ENCODE data around the gene ARSI. TPM values are rescaled to one million over a fixed set of nuclear protein-coding genes. Genes with fewer than 3 reads are reported as not detected.
"Not testable (repeated sequence)": the region's sequence is repeated elsewhere in the genome, so short reads cannot be mapped to it uniquely, and the experiment has no call there.

ARSI gene
- total and polyA plus RNA-seq, 2 of the 13 experiments (the other 11 are each of a cell fraction or from before 2014, with no cell fraction given): 4.2 to 33.9 TPM

- ChIA-PET CTCF (ENCODE audit: low intra/inter-chr PET ratio, low total read pairs) (no interaction called here), POLR2A (no interaction called here)
- Histone ChIP-seq H3K36me3 (replicated peaks in 1 of 2; ENCODE audit: control insufficient read depth in 1 of 2, insufficient read depth in 2 of 2, low read length in 2 of 2) (no peaks in the 10 kb centered on the region), H3K4me2 (ENCODE audit: low read depth, low read length) (no peak overlapping the region), H2AFZ (ENCODE audit: low read length) (no peak overlapping the region), H3K27ac (ENCODE audit: extremely low read length, insufficient read depth, low read length) (no peak overlapping the region), H3K27me3 (ENCODE audit: control insufficient read depth in 1 of 2, insufficient read depth in 2 of 2, low read length in 2 of 2) (peaks cover 5 to 55% of the 10 kb centered on the region in 2 experiments; a peak in 4 of 5 replicates), H3K4me1 (ENCODE audit: insufficient read depth, low read length) (peaks cover 27% of the 10 kb centered on the region), H3K4me3 (replicated peaks in 1 of 3; ENCODE audit: insufficient read depth in 1 of 3, low read depth in 2 of 3, low read length in 3 of 3) (no peak overlapping the region), H3K79me2 (ENCODE audit: insufficient read depth, low read length) (no peaks in the 10 kb centered on the region), H3K9me3 (ENCODE audit: low read length) (no peaks in the 10 kb centered on the region), H3K9ac (ENCODE audit: insufficient read depth, low read depth, low read length) (no peak overlapping the region), H4K20me1 (ENCODE audit: insufficient read depth, low read length) (no peaks in the 10 kb centered on the region)
- in situ Hi-C loops (cut with HindIII; ENCODE audit: extremely low pct_ligation_motif_present, low pct_unique_long_range_greater_than_20kb): no loop called here
- ATAC-seq: no peak
- intact Hi-C loops (cut with micrococcal nuclease; ENCODE audit: unreplicated experiment): no loop called here
- no peak for TF ChIP-seq ZBTB49 (CRISPR knock-in tag; IDR thresholded peaks at IDR 0.05; ENCODE audit: borderline replicate concordance)
- no peak for TF ChIP-seq UBTF (CRISPR knock-in tag; IDR thresholded peaks at IDR 0.05)
- WGBS (ENCODE audit: low lambda C conversion rate): 62% methylated on average over 3 of the region's 3 CpGs
- no TSS peak for BruUV-seq (replicated peaks)
- FAIRE-seq: no peak
- no peak for DNase-seq (ENCODE audit: low spot score)
Observed at GRCh38 chr5:150248946-150249345, 53.8 kb downstream of the ARSI start.

GRCh38 chr5:150248493-150248892, 54.2 kb downstream of the ARSI start:
- H3K36me3 ChIP-seq (replicated peaks in 1 of 2; ENCODE audit: control insufficient read depth in 1 of 2, insufficient read depth in 2 of 2, low read length in 2 of 2); BruUV-seq (replicated peaks); H3K9ac ChIP-seq (ENCODE audit: insufficient read depth, low read depth, low read length); H3K79me2 ChIP-seq (ENCODE audit: insufficient read depth, low read length); ATAC-seq; H3K9me3 ChIP-seq (ENCODE audit: low read length); H3K27ac ChIP-seq (ENCODE audit: extremely low read length, insufficient read depth, low read length); H3K4me3 ChIP-seq (replicated peaks in 1 of 3; ENCODE audit: insufficient read depth in 1 of 3, low read depth in 2 of 3, low read length in 3 of 3); H4K20me1 ChIP-seq (ENCODE audit: insufficient read depth, low read length); POLR2A ChIA-PET; H2AFZ ChIP-seq (ENCODE audit: low read length); FAIRE-seq; H3K4me2 ChIP-seq (ENCODE audit: low read depth, low read length); CTCF ChIA-PET (ENCODE audit: low intra/inter-chr PET ratio, low total read pairs); DNase-seq (ENCODE audit: low spot score); in situ Hi-C loops (cut with HindIII; ENCODE audit: extremely low pct_ligation_motif_present, low pct_unique_long_range_greater_than_20kb); intact Hi-C loops (cut with micrococcal nuclease; ENCODE audit: unreplicated experiment): not testable (repeated sequence)
- 50% methylated on average over 6 of the region's 6 CpGs for WGBS (ENCODE audit: low lambda C conversion rate)
- Histone ChIP-seq H3K27me3 (ENCODE audit: control insufficient read depth in 1 of 2, insufficient read depth in 2 of 2, low read length in 2 of 2) (peaks cover 5 to 58% of the 10 kb centered on the region in 2 experiments; a peak in 4 of 5 replicates), H3K4me1 (ENCODE audit: insufficient read depth, low read length) (peaks cover 23% of the 10 kb centered on the region)
